ENCODE results near the gene MTCH2.
"Not testable (repeated sequence)": the region's sequence is repeated elsewhere in the genome, so short reads cannot be mapped to it uniquely, and the experiment has no call there.

The MTCH2 gene

DNA sequence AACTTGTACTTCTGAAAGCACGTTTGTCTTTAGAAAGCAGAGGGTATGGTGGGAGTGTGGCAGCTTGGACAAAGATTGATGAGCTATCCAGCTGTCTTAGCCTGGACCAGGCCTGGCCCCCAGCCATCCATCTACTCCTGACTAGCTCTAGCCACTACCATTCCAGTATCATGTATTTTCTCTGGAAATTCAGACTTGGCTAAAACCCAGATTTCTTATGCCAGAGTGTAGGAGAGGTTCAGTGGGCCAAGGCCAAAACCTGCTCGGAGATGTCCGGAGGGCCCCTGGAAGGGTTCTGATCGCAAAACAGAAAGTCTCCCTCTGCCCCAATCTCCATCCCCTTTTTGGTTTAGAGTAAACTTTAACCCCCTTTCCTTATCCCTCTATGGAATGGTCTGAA, 24.8 kb upstream of the MTCH2 start:
- FAIRE-seq, result no peak
- TF ChIP-seq TAF1 (IDR thresholded peaks at IDR 0.05; ENCODE audit: borderline replicate concordance, low read depth, low read length) (no peak), POLR2A (IDR thresholded peaks at IDR 0.05; ENCODE audit: low read depth, low read length) (no peak), POLR2AphosphoS5 (IDR thresholded peaks at IDR 0.05; ENCODE audit: low read depth, low read length) (no peak)
- DNase-seq (ENCODE audit: insufficient read length), result no peak

- DNase-seq (ENCODE audit: insufficient read length); FAIRE-seq: not testable (repeated sequence)
Measured at GRCh38 chr11:47664936-47665335, 22.6 kb upstream of the MTCH2 start.

DNA sequence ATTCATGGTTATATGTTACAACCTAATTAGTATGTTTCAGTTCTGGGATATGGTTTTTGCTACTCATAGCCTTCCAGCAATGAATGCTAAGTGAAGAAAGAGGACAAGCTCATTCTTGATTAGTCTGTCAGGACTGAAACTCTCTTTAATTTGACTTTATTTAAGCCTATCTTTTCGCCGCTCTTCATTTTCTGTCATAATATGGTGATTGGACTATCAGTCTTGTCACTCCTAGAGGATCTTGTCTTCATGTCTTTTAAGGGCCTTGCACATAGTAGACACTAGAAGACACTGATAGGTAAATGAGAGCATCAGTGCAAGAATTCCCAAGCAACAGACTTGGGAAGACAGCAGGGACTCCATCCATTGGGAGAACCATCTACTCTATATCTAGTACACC, 18.9 kb upstream of the MTCH2 start:
- DNase-seq (ENCODE audit: insufficient read length), result no peak
- no peak for FAIRE-seq
- TF ChIP-seq TAF1 (IDR thresholded peaks at IDR 0.05; ENCODE audit: borderline replicate concordance, low read depth, low read length) (no peak), POLR2A (IDR thresholded peaks at IDR 0.05; ENCODE audit: low read depth, low read length) (no peak), POLR2AphosphoS5 (IDR thresholded peaks at IDR 0.05; ENCODE audit: low read depth, low read length) (no peak)

DNA sequence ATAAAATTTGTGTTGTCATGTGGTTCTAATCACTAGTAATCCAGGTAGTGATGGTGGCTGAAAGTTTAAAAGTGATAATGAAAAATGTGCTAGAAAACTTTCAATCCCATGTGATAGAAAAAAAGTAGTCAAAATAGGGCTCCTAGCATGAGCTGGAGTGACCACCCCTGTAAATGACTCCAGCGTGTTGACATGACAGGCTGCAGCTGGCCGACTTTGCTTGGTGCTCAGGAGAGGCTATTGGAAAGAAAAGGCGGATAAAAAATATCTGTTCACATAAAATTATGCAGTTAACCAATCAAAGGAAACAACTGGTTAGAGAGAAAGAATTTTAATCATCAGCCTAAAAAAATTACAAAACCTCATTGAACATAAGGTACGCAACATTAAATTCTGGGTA, 16.9 kb upstream of the MTCH2 start:
- FAIRE-seq (no peak), DNase-seq (ENCODE audit: insufficient read length) (no peak)
- TF ChIP-seq POLR2AphosphoS5 (IDR thresholded peaks at IDR 0.05; ENCODE audit: low read depth, low read length) (no peak), POLR2A (IDR thresholded peaks at IDR 0.05; ENCODE audit: low read depth, low read length) (no peak), TAF1 (IDR thresholded peaks at IDR 0.05; ENCODE audit: borderline replicate concordance, low read depth, low read length) (no peak)

DNA sequence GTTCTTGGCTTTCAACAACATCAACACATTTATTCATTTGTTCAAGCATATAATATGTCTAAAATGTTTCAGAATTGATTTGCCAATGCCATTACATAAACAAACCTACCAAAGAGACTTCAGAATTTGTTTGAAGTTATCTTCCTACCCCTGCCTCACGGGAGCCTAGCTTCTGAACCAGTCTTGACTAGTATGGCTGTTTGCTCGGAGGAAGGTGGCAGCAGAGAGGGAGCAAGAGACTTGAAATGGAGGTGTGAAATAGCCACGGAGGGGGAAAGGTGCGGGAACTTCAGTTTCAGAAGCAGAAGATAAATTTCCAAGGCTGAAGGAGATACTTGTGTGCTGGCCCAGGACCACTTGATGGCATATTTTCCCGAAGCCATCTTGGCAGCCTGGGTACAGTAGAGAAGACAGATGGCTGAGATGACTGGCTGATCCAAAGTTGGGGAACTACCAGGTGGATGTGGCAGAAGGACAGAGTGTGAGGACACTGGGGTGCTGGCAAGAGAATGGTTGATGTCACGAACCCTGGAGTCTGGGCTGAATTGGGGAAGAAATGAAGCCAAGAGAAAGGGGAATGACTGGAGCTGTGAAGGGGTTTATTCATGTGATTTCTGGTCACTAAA, 14.0 kb upstream of the MTCH2 start:
- TF ChIP-seq POLR2AphosphoS5 (IDR thresholded peaks at IDR 0.05; ENCODE audit: low read depth, low read length) (no peak), TAF1 (IDR thresholded peaks at IDR 0.05; ENCODE audit: borderline replicate concordance, low read depth, low read length) (no peak), POLR2A (IDR thresholded peaks at IDR 0.05; ENCODE audit: low read depth, low read length) (no peak)
- DNase-seq (ENCODE audit: insufficient read length) (no peak), FAIRE-seq (no peak)

DNA sequence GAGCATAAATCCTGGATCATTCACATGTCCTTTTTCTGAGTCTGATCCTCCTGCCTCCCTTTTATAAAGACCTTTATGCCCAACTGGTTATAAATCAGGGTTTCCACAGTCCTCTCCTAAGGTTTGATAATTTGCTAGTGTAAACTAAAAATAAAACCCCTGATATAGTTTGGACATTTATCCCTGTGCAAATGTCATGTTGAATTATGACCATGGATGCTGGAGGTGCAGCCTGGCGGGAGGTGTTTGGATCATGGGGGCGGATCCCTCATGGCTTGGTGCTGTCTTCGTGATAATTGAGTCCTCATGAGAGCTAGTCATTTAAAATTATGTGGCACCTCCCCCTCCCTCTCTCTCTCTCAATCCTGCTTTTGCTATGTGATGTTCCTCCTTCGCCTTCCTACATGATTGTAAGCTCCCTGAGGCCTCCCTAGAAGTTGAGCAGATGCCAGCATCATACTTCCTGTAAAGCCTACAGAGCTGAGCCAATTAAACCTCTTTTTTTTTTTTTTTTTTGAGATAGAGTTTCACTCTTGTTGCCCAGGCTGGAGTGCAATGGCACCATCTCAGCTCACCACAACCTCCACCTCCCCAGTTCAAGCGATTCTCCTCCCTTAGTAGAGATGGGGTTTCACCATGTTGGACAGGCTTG, 9.6 kb upstream of the MTCH2 start:
- no peak for DNase-seq (ENCODE audit: insufficient read length)
- no peak for FAIRE-seq
- TF ChIP-seq TAF1 (IDR thresholded peaks at IDR 0.05; ENCODE audit: borderline replicate concordance, low read depth, low read length), result no peak
- no peak for TF ChIP-seq POLR2A (IDR thresholded peaks at IDR 0.05; ENCODE audit: low read depth, low read length)
- TF ChIP-seq POLR2AphosphoS5 (IDR thresholded peaks at IDR 0.05; ENCODE audit: low read depth, low read length), result no peak

DNA sequence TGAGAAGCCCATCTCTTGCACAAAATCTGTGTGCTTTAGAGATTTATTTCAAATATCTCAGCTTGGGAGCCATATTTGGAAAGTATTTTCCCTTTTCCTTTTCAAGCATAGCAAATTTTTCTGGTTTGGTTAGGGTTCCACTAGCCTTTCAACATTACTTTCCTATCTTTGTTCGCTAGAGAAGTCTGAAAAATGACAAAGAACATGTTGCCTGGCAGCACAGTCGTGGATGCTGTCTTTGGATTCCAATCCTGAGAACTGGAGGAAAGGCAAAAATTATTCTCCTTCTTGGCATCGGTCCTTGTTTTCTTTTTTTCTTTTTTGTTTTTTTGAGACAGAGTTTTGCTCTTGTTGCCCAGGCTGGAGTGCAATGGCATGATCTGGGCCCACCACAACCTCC, 6.9 kb upstream of the MTCH2 start:
- TF ChIP-seq POLR2AphosphoS5 (IDR thresholded peaks at IDR 0.05; ENCODE audit: low read depth, low read length), result no peak
- no peak for TF ChIP-seq POLR2A (IDR thresholded peaks at IDR 0.05; ENCODE audit: low read depth, low read length)
- no peak for TF ChIP-seq TAF1 (IDR thresholded peaks at IDR 0.05; ENCODE audit: borderline replicate concordance, low read depth, low read length)
- FAIRE-seq (no peak), DNase-seq (ENCODE audit: insufficient read length) (no peak)

- TF ChIP-seq TAF1 (IDR thresholded peaks at IDR 0.05; ENCODE audit: borderline replicate concordance, low read depth, low read length), result no peak
- TF ChIP-seq POLR2A (IDR thresholded peaks at IDR 0.05; ENCODE audit: low read depth, low read length), result no peak
- TF ChIP-seq POLR2AphosphoS5 (IDR thresholded peaks at IDR 0.05; ENCODE audit: low read depth, low read length), result no peak
- FAIRE-seq (no peak), DNase-seq (ENCODE audit: insufficient read length) (no peak)
Measured at GRCh38 chr11:47646019-47646418, 3.7 kb upstream of the MTCH2 start.

- DNase-seq (ENCODE audit: insufficient read length), result no peak
- no peak for FAIRE-seq
- TF ChIP-seq TAF1 (IDR thresholded peaks at IDR 0.05; ENCODE audit: borderline replicate concordance, low read depth, low read length), result no peak
- no peak for TF ChIP-seq POLR2A (IDR thresholded peaks at IDR 0.05; ENCODE audit: low read depth, low read length)
- TF ChIP-seq POLR2AphosphoS5 (IDR thresholded peaks at IDR 0.05; ENCODE audit: low read depth, low read length), result no peak
Measured at GRCh38 chr11:47645500-47645899, 3.1 kb upstream of the MTCH2 start.

DNA sequence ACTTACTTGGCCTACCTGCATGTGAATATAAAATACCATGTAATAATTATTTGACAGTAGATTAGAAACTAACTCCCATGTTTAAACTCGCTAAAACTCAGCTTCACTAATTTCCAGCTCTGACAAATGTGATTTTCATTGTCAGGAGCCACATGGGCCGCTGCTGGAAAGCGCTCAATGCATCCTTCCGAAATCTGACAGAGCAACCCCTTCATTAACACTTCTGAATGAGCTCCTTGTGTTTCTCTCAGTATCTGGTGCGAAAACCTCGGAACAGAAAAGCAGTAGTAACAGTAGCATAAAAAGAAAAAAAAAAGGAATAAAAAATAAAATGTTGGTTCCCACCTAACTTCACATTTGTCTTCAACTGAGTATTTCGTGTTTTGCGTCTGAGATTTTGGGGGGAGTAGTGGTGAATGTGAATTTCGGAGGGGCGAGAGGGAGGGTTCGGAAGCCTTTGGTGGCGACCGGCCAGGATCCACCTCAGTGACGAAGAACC, 710 bp downstream of the MTCH2 start:
- DNase-seq (ENCODE audit: insufficient read length), result no peak
- TF ChIP-seq POLR2A (IDR thresholded peaks at IDR 0.05; ENCODE audit: low read depth, low read length), result no peak
- no peak for TF ChIP-seq TAF1 (IDR thresholded peaks at IDR 0.05; ENCODE audit: borderline replicate concordance, low read depth, low read length)
- no peak for TF ChIP-seq POLR2AphosphoS5 (IDR thresholded peaks at IDR 0.05; ENCODE audit: low read depth, low read length)
- no peak for FAIRE-seq

DNA sequence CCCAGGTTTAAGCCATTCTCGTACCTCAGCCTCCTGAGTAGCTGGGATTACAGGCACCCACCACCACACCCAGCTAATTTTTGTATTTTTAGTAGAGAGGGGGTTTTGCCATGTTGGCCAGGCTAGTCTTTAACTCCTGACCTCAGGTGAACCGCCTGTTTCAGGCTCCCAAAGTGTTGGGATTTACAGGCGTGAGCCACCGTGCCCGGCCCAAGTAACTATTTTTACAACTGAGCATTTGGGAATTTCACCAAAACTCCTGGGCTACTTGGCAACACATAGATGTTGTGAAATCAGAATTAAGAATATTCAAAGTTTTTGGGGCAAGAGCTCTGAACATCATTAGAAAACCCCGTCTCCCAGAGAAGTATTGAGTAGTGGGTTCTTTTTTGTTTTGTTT, 1.9 kb downstream of the MTCH2 start:
- DNase-seq (ENCODE audit: insufficient read length); FAIRE-seq: not testable (repeated sequence)

DNA sequence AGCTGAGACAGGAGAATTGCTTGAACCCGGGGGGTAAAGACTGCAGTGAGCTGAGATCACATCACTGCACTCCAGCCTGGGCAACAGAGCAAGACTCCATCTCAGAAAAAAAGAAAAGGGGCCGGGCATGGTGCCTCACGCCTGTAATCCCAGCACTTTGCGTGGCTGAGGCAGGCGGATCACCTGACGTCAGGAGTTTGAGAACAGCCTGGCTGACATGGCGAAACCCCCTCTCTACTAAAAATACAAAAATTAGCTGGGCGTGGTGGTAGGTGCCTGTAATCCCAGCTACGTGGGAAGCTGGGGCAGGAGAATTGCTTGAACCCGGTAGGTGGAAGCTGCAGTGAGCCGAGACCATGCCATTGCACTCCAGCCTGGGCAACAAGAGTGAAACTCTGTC, 6.0 kb downstream of the MTCH2 start:
- not testable (repeated sequence) for FAIRE-seq; DNase-seq (ENCODE audit: insufficient read length)

GRCh38 chr11:47631473-47631872, 10.9 kb downstream of the MTCH2 start:
- no peak for DNase-seq (ENCODE audit: insufficient read length)
- no peak for FAIRE-seq
- TF ChIP-seq POLR2A (IDR thresholded peaks at IDR 0.05; ENCODE audit: low read depth, low read length) (no peak), POLR2AphosphoS5 (IDR thresholded peaks at IDR 0.05; ENCODE audit: low read depth, low read length) (no peak), TAF1 (IDR thresholded peaks at IDR 0.05; ENCODE audit: borderline replicate concordance, low read depth, low read length) (no peak)

All from GM12892 (cell line).